ENCODE results near the gene BTBD16. TPM values are rescaled to one million over a fixed set of nuclear protein-coding genes. Genes with fewer than 3 reads are reported as not detected.

BTBD16 gene
- total and polyA plus RNA-seq, 2 donors (not counting 3 experiments of a cell fraction or from before 2014, with no cell fraction given), result 0.04 TPM; not detected in 1

DNA sequence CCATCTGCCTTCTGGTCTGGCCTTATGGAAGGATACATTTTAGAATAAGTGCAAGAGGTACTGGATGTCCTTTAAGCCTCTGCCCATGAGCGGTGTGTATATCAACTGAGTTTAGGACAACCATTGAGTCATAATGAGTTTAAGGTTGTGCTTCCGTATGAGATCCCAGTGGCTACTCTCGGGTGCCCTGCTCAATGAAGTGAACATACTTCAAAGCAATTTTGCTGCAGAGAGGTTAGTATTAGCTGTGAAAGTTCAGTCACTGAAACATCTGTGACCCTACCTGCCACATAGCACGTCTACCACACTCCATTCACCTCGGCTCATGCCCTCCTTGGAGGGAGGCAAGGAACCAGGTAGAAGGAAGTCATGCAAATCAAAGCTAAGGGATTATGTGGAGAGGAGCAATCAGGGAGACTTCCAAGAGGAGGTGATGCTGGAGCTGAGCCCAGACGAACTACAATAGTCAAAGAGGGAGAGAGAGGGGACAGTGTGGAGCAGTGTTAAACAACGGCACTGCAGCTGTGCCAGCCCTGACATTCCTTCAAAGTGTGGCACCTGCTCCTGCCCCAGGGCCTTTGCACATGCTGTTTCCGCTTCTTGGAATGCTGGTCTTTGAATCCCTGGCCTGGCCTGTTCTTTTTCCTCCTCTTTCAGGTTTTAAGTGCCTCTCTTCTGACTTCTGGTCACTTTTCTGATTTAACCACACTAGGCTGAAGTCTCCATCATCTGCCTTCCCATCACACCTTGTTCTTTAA lies 25.4 kb downstream of the BTBD16 start:
- Histone ChIP-seq H3K36me3 (ENCODE audit: control insufficient read depth in 2 of 2, extremely low read depth in 1 of 2, insufficient read depth in 2 of 2, low read length in 2 of 2) (no peaks in the 10 kb centered on the region), H2AFZ (ENCODE audit: low read depth, low read length) (no peak overlapping the region), H3K9ac (replicated peaks; ENCODE audit: extremely low read depth, insufficient read depth, low read length) (no peak overlapping the region), H3K4me2 (ENCODE audit: insufficient read depth, low read length) (no peak overlapping the region), H3K79me2 (ENCODE audit: control insufficient read depth, insufficient read depth, low read length) (no peaks in the 10 kb centered on the region), H3K9me1 (replicated peaks; ENCODE audit: control insufficient read depth, extremely low read depth, insufficient read depth, low read length) (no peaks in the 10 kb centered on the region), H4K20me1 (replicated peaks; ENCODE audit: control insufficient read depth, extremely low read depth, insufficient read depth, low read length) (no peaks in the 10 kb centered on the region), H3K9me3 (replicated peaks; ENCODE audit: control insufficient read depth, insufficient read depth, low read length) (no peaks in the 10 kb centered on the region), H3K27me3 (ENCODE audit: control insufficient read depth in 2 of 2, insufficient read depth in 2 of 2, low read length in 2 of 2) (no peaks in the 10 kb centered on the region), H3K27ac (ENCODE audit: insufficient read depth, low read depth, low read length) (no peak overlapping the region), H3K4me1 (ENCODE audit: control insufficient read depth, extremely low read depth, insufficient read depth, low read length) (no peaks in the 10 kb centered on the region), H3K4me3 (replicated peaks in 1 of 3; ENCODE audit: insufficient read depth in 1 of 3, low read depth in 1 of 3, low read length in 3 of 3) (no peak overlapping the region)
- no peak for TF ChIP-seq GATA2 (IDR thresholded peaks at IDR 0.05; ENCODE audit: insufficient read depth, insufficient read length, low read depth, low read length)
- TF ChIP-seq FOS (IDR thresholded peaks at IDR 0.05; ENCODE audit: borderline replicate concordance, insufficient read depth, low read length), result no peak
- no peak for TF ChIP-seq MYC (IDR thresholded peaks at IDR 0.05; ENCODE audit: low read depth, low read length)
- TF ChIP-seq, protein P1, sequence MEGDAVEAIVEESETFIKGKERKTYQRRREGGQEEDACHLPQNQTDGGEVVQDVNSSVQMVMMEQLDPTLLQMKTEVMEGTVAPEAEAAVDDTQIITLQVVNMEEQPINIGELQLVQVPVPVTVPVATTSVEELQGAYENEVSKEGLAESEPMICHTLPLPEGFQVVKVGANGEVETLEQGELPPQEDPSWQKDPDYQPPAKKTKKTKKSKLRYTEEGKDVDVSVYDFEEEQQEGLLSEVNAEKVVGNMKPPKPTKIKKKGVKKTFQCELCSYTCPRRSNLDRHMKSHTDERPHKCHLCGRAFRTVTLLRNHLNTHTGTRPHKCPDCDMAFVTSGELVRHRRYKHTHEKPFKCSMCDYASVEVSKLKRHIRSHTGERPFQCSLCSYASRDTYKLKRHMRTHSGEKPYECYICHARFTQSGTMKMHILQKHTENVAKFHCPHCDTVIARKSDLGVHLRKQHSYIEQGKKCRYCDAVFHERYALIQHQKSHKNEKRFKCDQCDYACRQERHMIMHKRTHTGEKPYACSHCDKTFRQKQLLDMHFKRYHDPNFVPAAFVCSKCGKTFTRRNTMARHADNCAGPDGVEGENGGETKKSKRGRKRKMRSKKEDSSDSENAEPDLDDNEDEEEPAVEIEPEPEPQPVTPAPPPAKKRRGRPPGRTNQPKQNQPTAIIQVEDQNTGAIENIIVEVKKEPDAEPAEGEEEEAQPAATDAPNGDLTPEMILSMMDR (IDR thresholded peaks at IDR 0.05; ENCODE audit: extremely low read depth in 1 of 2, insufficient read depth in 1 of 2, low read depth in 1 of 2, low read length in 2 of 2), result no peak
- TF ChIP-seq POLR2A (IDR thresholded peaks at IDR 0.05; ENCODE audit: low read depth, low read length), result no peak
- TF ChIP-seq, protein P2, sequence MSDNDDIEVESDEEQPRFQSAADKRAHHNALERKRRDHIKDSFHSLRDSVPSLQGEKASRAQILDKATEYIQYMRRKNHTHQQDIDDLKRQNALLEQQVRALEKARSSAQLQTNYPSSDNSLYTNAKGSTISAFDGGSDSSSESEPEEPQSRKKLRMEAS (IDR thresholded peaks at IDR 0.05; ENCODE audit: insufficient read depth, insufficient read length), result no peak
- TF ChIP-seq POLR2AphosphoS5 (IDR thresholded peaks at IDR 0.05; ENCODE audit: insufficient read depth, low read depth, low read length), result no peak
- TF ChIP-seq EZH2 (IDR thresholded peaks at IDR 0.05; ENCODE audit: borderline replicate concordance, low read depth, low read length, severe bottlenecking), result no peak
- no peak for TF ChIP-seq JUN (IDR thresholded peaks at IDR 0.05; ENCODE audit: borderline replicate concordance, insufficient read depth, insufficient read length, low read depth)
- FAIRE-seq (no peak), DNase-seq (ENCODE audit: low read depth, low spot score) (no peak)
- CTCF ChIA-PET, result interaction anchor here (1.0 to 4.1 kb wide), 6 partner anchors 8 to 269 kb away, joined by 3 to 191 read pairs (median 4); no protein-coding TSS in a partner anchor
- BruUV-seq (replicated peaks), result no TSS peak
- dilution Hi-C loops (cut with MboI; ENCODE audit: extremely low pct_ligation_motif_present, low sequenced_read_pairs) (loop anchor here (25.0 kb wide), 1 partner anchor 141 kb away; no protein-coding TSS in a partner anchor), intact Hi-C loops (cut with micrococcal nuclease) (no loop called here)
- POLR2A ChIA-PET, result no interaction called here
